DOHH2 (cell line): Measurements from ENCODE around the gene ANP32B.
"Not testable (repeated sequence)": the region's sequence is repeated elsewhere in the genome, so short reads cannot be mapped to it uniquely, and the experiment has no call there.

ENCODE experiments used
- H3F3A ChIP-seq: fragments of 200-600 bp; sonication (generic), shearing (Covaris generic); 2 replicates; pipeline ENCODE4 v1.6.0; 2016; ENCODE audit warnings: antibody characterized with exemption, mild to moderate bottlenecking; ENCODE audit not compliant: control insufficient read depth, insufficient read depth
- H3K27ac ChIP-seq: fragments of 200-600 bp; sonication (generic); 2 replicates; pipeline ENCODE4 v1.5.1; 2014; ENCODE audit warnings: low read depth, mild to moderate bottlenecking, low read length, moderate library complexity
- H3K27me3 ChIP-seq: fragments of 200-600 bp; sonication (generic); 2 replicates; pipeline ENCODE4 v1.6.1; 2014; ENCODE audit warnings: mild to moderate bottlenecking, low read length, mixed read lengths; ENCODE audit not compliant: control insufficient read depth
- H3K36me3 ChIP-seq: fragments of 200-600 bp; sonication (generic); 2 replicates; pipeline ENCODE4 v1.6.1; 2014; ENCODE audit warnings: mild to moderate bottlenecking, low read length, moderate library complexity, mixed read lengths; ENCODE audit not compliant: control insufficient read depth
- H3K4me1 ChIP-seq: fragments of 200-600 bp; sonication (generic); 2 replicates; pipeline ENCODE4 v1.6.1; 2014; ENCODE audit warnings: mild to moderate bottlenecking, low read length, mixed read lengths; ENCODE audit not compliant: control insufficient read depth
- H3K4me2 ChIP-seq: fragments of 200-600 bp; sonication (generic); 2 replicates; pipeline ENCODE4 v1.6.0; 2014; ENCODE audit warnings: mild to moderate bottlenecking, low read length, moderate library complexity
- H3K4me3 ChIP-seq: fragments of 200-600 bp; sonication (generic); 2 replicates; pipeline ENCODE4 v1.5.1; 2014; ENCODE audit warnings: mild to moderate bottlenecking, low read length, mixed read lengths
- H3K79me2 ChIP-seq: fragments of 200-600 bp; sonication (generic); 2 replicates; pipeline ENCODE4 v1.6.1; 2014; ENCODE audit warnings: mild to moderate bottlenecking, low read length, mixed read lengths; ENCODE audit not compliant: control insufficient read depth
- H3K9me2 ChIP-seq: fragments of 200-600 bp; sonication (generic); replicated peaks from 2 replicates; pipeline ENCODE4 v1.6.1; 2014; ENCODE audit warnings: mild to moderate bottlenecking, low read length, mixed read lengths; ENCODE audit not compliant: control insufficient read depth
- H3K9me3 ChIP-seq: fragments of 200-600 bp; sonication (generic); 2 replicates; pipeline ENCODE4 v1.6.1; 2014; ENCODE audit warnings: antibody characterized with exemption, low read length, mixed read lengths; ENCODE audit not compliant: control insufficient read depth, insufficient read depth
- H4K20me1 ChIP-seq: fragments of 200-600 bp; sonication (generic); 2 replicates; pipeline ENCODE4 v1.6.0; 2014; ENCODE audit warnings: low read depth, mild to moderate bottlenecking, antibody characterized with exemption, low read length, moderate library complexity; ENCODE audit not compliant: control insufficient read depth, insufficient read depth
- CTCF ChIP-seq: fragments of 200-600 bp; sonication (generic); IDR thresholded peaks from one replicate; pipeline ENCODE4 v1.5.1; 2014; ENCODE audit warnings: antibody characterized with exemption, mild to moderate bottlenecking, low read depth, low read length; ENCODE audit not compliant: poor library complexity, severe bottlenecking
- EZH2phosphoT487 ChIP-seq: fragments of 200-600 bp; sonication (generic); IDR thresholded peaks from 2 replicates; pipeline ENCODE4 v1.6.1; 2017; ENCODE audit warnings: borderline replicate concordance, mild to moderate bottlenecking, antibody characterized with exemption, low read length, moderate library complexity, mixed read lengths

ANP32B gene

DNA sequence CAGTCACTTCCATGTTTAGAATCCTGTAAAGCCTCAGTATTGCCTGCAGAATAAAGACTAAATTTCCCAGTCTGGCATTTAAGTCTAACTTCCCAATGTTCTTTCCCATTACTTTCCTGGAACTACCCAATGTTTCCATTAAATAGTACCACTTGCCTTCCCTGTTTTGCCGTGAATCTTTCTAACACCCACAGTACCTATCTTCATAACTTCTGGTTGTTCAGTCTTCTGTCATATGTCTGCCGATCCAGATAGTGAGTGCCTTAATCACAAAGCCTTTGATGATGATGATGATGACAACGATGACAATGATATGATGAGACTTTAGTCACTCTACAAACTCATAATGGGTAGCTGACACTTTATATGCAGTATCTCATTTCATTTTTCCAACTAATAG is 38.5 kb upstream of the ANP32B start:
- Histone ChIP-seq H4K20me1 (no peaks in the 10 kb centered on the region), H3K79me2 (no peaks in the 10 kb centered on the region), H3K36me3 (no peaks in the 10 kb centered on the region), H3K4me3 (no peak overlapping the region), H3K4me2 (no peak overlapping the region), H3K27me3 (no peaks in the 10 kb centered on the region), H3F3A (no peaks in the 10 kb centered on the region), H3K4me1 (peaks cover 24% of the 10 kb centered on the region), H3K27ac (no peak overlapping the region), H3K9me2 (no peaks in the 10 kb centered on the region), H3K9me3 (no peaks in the 10 kb centered on the region)
- TF ChIP-seq EZH2phosphoT487 = no peak
- TF ChIP-seq CTCF = no peak

DNA sequence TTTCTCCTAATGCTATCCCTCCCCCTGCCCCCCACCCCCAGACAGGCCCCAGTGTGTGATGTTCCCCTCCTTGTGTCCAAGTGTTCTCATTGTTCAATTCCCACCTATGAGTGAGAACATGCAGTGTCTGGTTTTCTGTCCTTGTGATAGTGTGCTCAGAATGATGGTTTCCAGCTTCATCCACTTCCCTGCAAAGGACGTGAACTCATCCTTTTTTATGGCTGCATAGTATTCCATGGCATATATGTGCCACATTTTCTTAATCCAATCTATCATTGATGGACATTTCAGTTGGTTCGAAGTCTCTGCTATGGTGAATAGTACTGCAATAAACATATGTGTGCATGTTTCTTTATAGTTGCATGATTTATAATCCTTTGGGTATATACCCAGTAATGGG is 37.7 kb upstream of the ANP32B start:
- H3K9me2 ChIP-seq, H3K27ac ChIP-seq, H3K4me3 ChIP-seq, H4K20me1 ChIP-seq, H3K79me2 ChIP-seq, H3F3A ChIP-seq, H3K9me3 ChIP-seq, H3K36me3 ChIP-seq, H3K27me3 ChIP-seq, H3K4me2 ChIP-seq: not testable (repeated sequence)
- peaks cover 20% of the 10 kb centered on the region for H3K4me1 ChIP-seq

DNA sequence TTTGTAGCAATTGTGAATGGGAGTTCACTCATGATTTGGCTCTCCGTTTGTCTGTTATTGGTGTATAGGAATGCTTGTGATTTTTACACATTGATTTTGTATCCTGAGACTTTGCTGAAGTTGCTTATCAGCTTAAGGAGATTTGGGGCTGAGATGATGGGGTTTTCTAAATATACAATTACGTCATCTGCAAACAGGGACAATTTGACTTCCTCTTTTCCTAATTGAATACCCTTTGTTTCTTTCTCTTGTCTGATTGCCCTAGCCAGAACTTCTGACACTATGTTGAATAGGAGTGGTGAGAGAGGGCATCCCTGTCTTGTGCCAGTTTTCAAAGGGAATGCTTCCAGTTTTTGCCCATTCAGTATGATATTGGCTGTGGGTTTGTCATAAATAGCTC is 36.0 kb upstream of the ANP32B start:
- not testable (repeated sequence) for H3K9me2 ChIP-seq, H3F3A ChIP-seq, H3K79me2 ChIP-seq, H3K27ac ChIP-seq, H3K27me3 ChIP-seq, H3K36me3 ChIP-seq, H3K4me3 ChIP-seq, H4K20me1 ChIP-seq, H3K4me2 ChIP-seq, H3K9me3 ChIP-seq
- peaks cover 33% of the 10 kb centered on the region for H3K4me1 ChIP-seq

DNA sequence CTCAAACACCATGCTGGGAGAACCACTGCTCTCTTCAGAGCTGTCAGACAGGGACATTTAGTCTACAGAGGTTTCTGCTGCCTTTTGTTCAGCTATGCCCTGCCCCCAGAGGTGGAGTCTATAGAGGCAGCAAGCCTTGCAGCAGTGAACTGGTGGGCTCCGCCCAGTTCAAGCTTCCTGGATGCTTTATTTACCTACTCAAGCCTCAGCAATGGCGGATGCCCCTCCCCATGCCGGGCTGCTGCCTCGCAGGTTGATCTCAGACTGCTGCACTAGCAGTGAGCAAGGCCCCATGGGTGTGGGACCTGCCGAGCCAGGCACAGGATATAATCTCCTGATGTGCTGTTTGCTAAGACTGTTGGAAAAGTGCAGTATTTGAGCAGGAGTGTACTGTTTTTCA is 32.3 kb upstream of the ANP32B start:
- Histone ChIP-seq H3K4me2 (peak overlapping the region; percentile 60), H3K4me3 (peak overlapping the region; percentile 53), H3K4me1 (peaks cover 33% of the 10 kb centered on the region)
- not testable (repeated sequence) for H3K27me3 ChIP-seq, H4K20me1 ChIP-seq, H3K27ac ChIP-seq, H3K9me3 ChIP-seq, H3K79me2 ChIP-seq, H3K36me3 ChIP-seq, H3K9me2 ChIP-seq, H3F3A ChIP-seq

DNA sequence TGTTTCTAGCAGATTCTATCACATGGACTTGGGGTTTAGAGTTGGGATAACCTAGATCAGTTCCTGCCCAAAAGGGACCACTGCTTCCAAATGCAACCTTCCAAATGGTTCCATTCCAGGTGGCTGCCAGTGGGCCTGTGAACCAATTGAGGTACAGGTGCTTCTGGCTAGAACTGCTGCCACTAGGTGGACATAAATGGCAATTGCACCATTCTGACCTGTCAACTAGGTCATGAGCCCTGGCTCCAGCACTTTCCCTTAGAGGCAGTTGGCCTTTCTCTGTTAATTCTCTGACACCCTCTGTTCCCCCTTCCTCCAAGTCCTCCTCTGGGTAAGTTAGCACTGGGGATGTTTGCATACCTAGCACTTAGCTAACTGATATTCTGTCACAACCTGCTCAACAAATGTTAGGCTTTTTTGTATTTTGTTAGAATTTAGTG is 28.6 kb upstream of the ANP32B start:
- Histone ChIP-seq H3K4me2 (peak overlapping the region; percentile 10; the same call in 1 of the 2 replicates), H3K9me2 (no peaks in the 10 kb centered on the region), H3K36me3 (no peaks in the 10 kb centered on the region), H3K27me3 (no peaks in the 10 kb centered on the region), H3F3A (peaks cover 8% of the 10 kb centered on the region; the same call in 1 of the 2 replicates), H3K4me1 (peaks cover 38% of the 10 kb centered on the region), H3K4me3 (no peak overlapping the region), H3K27ac (no peak overlapping the region), H3K79me2 (no peaks in the 10 kb centered on the region), H4K20me1 (no peaks in the 10 kb centered on the region), H3K9me3 (no peaks in the 10 kb centered on the region)
- peak; percentile 82 for TF ChIP-seq CTCF
- no peak for TF ChIP-seq EZH2phosphoT487
